H9 (cell line): Measurements from ENCODE around the gene APOL6. TPM values are rescaled to one million over a fixed set of nuclear protein-coding genes. Genes with fewer than 3 reads are reported as not detected.
A peak's percentile ranks its signal among the peaks of the same experiment; 100 is the strongest.

Source experiments
- DNase-seq: peaks from one replicate; pipeline ENCODE4 v3.0.0-alpha.2; 2017
- H2AFZ ChIP-seq: one replicate; pipeline ENCODE4 v1.6.1; 2013; ENCODE audit warnings: mild to moderate bottlenecking, low read length, control low read depth, moderate library complexity
- H2AK5ac ChIP-seq: 2 replicates; pipeline ENCODE4 v1.6.1; 2013; ENCODE audit warnings: low read length, control low read depth, mixed read lengths; ENCODE audit not compliant: insufficient read length
- H2BK120ac ChIP-seq: one replicate; pipeline ENCODE4 v1.6.1; 2013; ENCODE audit warnings: low read depth, mild to moderate bottlenecking, low read length, control low read depth, inconsistent platforms; ENCODE audit not compliant: poor library complexity, severe bottlenecking
- H2BK12ac ChIP-seq: 2 replicates; pipeline ENCODE4 v1.6.1; 2013; ENCODE audit warnings: low read length, control low read depth, mixed read lengths, low read depth; ENCODE audit not compliant: insufficient read length
- H2BK15ac ChIP-seq: 2 replicates; pipeline ENCODE4 v1.6.1; 2013; ENCODE audit warnings: low read depth, low read length, control low read depth
- H2BK20ac ChIP-seq: one replicate; pipeline ENCODE4 v1.6.1; 2013; ENCODE audit warnings: low read depth, mild to moderate bottlenecking, low read length, control low read depth, inconsistent platforms; ENCODE audit not compliant: poor library complexity, severe bottlenecking
- H2BK5ac ChIP-seq: 2 replicates; pipeline ENCODE4 v1.6.1; 2013; ENCODE audit warnings: low read length, control low read depth, mixed read lengths; ENCODE audit not compliant: insufficient read length
- H3K14ac ChIP-seq: 2 replicates; pipeline ENCODE4 v1.6.1; 2013; ENCODE audit warnings: low read length, control low read depth; ENCODE audit not compliant: insufficient read depth
- H3K18ac ChIP-seq: 2 replicates; pipeline ENCODE4 v1.6.1; 2013; ENCODE audit warnings: low read depth, mild to moderate bottlenecking, mixed read lengths, low read length, control low read depth; ENCODE audit not compliant: insufficient read length
- H3K23ac ChIP-seq: 2 replicates; pipeline ENCODE4 v1.6.1; 2013; ENCODE audit warnings: low read length, control low read depth, mixed read lengths, low read depth; ENCODE audit not compliant: insufficient read length
- H3K23me2 ChIP-seq: 2 replicates; pipeline ENCODE4 v1.6.1; 2013; ENCODE audit warnings: low read depth, mild to moderate bottlenecking, mixed read lengths, low read length, control low read depth; ENCODE audit not compliant: insufficient read length, poor library complexity, severe bottlenecking
- H3K27ac ChIP-seq: 2 replicates; pipeline ENCODE4 v1.5.1; 2013; ENCODE audit warnings: low read length, control low read depth, mixed read lengths, low read depth; ENCODE audit not compliant: insufficient read length
- H3K27me3 ChIP-seq: 2 replicates; pipeline ENCODE4 v1.6.1; 2013; ENCODE audit warnings: low read length, control low read depth, inconsistent platforms; ENCODE audit not compliant: insufficient read depth
- H3K4ac ChIP-seq: 2 replicates; pipeline ENCODE4 v1.6.1; 2013; ENCODE audit warnings: low read depth, mild to moderate bottlenecking, control low read depth, inconsistent platforms, low read length, moderate library complexity
- H3K4me1 ChIP-seq: 2 replicates; pipeline ENCODE4 v1.6.1; 2013; ENCODE audit warnings: low read length, control low read depth, inconsistent platforms; ENCODE audit not compliant: insufficient read depth
- H3K4me2 ChIP-seq: 2 replicates; pipeline ENCODE4 v1.6.1; 2013; ENCODE audit warnings: low read length, control low read depth, mixed read lengths; ENCODE audit not compliant: insufficient read length, insufficient read depth
- H3K56ac ChIP-seq: 2 replicates; pipeline ENCODE4 v1.6.1; 2013; ENCODE audit warnings: low read depth, mild to moderate bottlenecking, mixed read lengths, low read length, control low read depth; ENCODE audit not compliant: insufficient read length
- H3K79me1 ChIP-seq: 2 replicates; pipeline ENCODE4 v1.6.1; 2013; ENCODE audit warnings: low read depth, mild to moderate bottlenecking, moderate library complexity, low read length, control low read depth, inconsistent platforms; ENCODE audit not compliant: insufficient read depth, poor library complexity, severe bottlenecking
- H3K79me2 ChIP-seq: 2 replicates; pipeline ENCODE4 v1.6.1; 2013; ENCODE audit warnings: low read length, control low read depth, inconsistent platforms; ENCODE audit not compliant: insufficient read depth
- H3K9ac ChIP-seq: 2 replicates; pipeline ENCODE4 v1.6.1; 2013; ENCODE audit warnings: low read length, control low read depth, mixed read lengths; ENCODE audit not compliant: insufficient read length; ENCODE audit errors: extremely low read depth
- H3K9me3 ChIP-seq: one replicate; pipeline ENCODE4 v1.6.1; 2013; ENCODE audit warnings: low read depth, low read length, inconsistent platforms; ENCODE audit not compliant: control insufficient read depth
- H3T11ph ChIP-seq: one replicate; pipeline ENCODE4 v1.6.1; 2013; ENCODE audit warnings: mild to moderate bottlenecking, low read length, control low read depth, inconsistent platforms
- H4K20me1 ChIP-seq: one replicate; pipeline ENCODE4 v1.6.1; 2013; ENCODE audit not compliant: control insufficient read depth, insufficient read length, insufficient read depth
- H4K5ac ChIP-seq: 2 replicates; pipeline ENCODE4 v1.6.1; 2013; ENCODE audit warnings: low read depth, mild to moderate bottlenecking, mixed read lengths, low read length, control low read depth; ENCODE audit not compliant: insufficient read length
- H4K8ac ChIP-seq: replicated peaks from 2 replicates; pipeline ENCODE4 v1.6.1; 2013; ENCODE audit warnings: low read length, control low read depth, mixed read lengths, low read depth; ENCODE audit not compliant: insufficient read length
- H4K91ac ChIP-seq: 2 replicates; pipeline ENCODE4 v1.6.1; 2013; ENCODE audit warnings: low read depth, mild to moderate bottlenecking, moderate library complexity, mixed read lengths, low read length, control low read depth; ENCODE audit not compliant: insufficient read length
- H3K27ac Mint-ChIP-seq, 3 experiments: 2 replicates in 2 of 3; 3 replicates in 1 of 3; pipeline ENCODE4 v1.8.0; 2020 to 2021; ENCODE audit warnings: mixed read lengths in 3 of 3, mild to moderate bottlenecking in 1 of 3, moderate library complexity in 1 of 3
- H3K27me3 Mint-ChIP-seq: 2 replicates; pipeline ENCODE4 v1.8.0; 2021; ENCODE audit warnings: low read depth, mild to moderate bottlenecking, moderate library complexity, mixed read lengths
- H3K36me3 Mint-ChIP-seq, 3 experiments: 2 replicates in 2 of 3; 3 replicates in 1 of 3; pipeline ENCODE4 v1.8.0; 2020 to 2021; ENCODE audit warnings: low read depth in 3 of 3, mixed read lengths in 3 of 3; ENCODE audit not compliant: insufficient read depth in 1 of 3
- H3K4me1 Mint-ChIP-seq, 2 experiments: 2 replicates each; pipeline ENCODE4 v1.8.0; 2020; ENCODE audit warnings: mixed read lengths in 2 of 2
- H3K4me3 Mint-ChIP-seq, 2 experiments: 2 replicates in 1 of 2; 3 replicates in 1 of 2; pipeline ENCODE4 v1.8.0; 2020 to 2021; ENCODE audit warnings: mild to moderate bottlenecking in 2 of 2, mixed read lengths in 2 of 2, moderate library complexity in 1 of 2
- H3K9me3 Mint-ChIP-seq, 2 experiments: 2 replicates in 1 of 2; 3 replicates in 1 of 2; pipeline ENCODE4 v1.8.0; 2020; ENCODE audit warnings: mild to moderate bottlenecking in 2 of 2, mixed read lengths in 2 of 2, moderate library complexity in 1 of 2
- CTCF ChIP-seq: fragments of 200-600 bp; sonication (generic); conservative IDR thresholded peaks from 3 replicates; pipeline ENCODE4 v1.8.0; 2021; ENCODE audit warnings: antibody characterized with exemption, mild to moderate bottlenecking
- WGBS: extraction: QIAGEN DNeasy Blood & Tissue Kit; methylation state at CpG from one replicate; pipeline ENCODE4 v1.1.7; 2013; ENCODE audit warnings: missing lambda C conversion rate, low lambda C conversion rate, mixed read lengths; ENCODE audit not compliant: insufficient read length; ENCODE audit errors: extremely low coverage; 5-methylcytosine and 5-hydroxymethylcytosine counted together
- total RNA-seq: library from RNA; stranded (reverse); gene quantifications from 2 replicates; pipeline ENCODE4 v1.2.1, GENCODE V29; 2021

APOL6 gene
- total RNA-seq, 1 experiment from 2014 or later = 0.07 TPM

- no peak overlapping the region for H3K4me2 ChIP-seq
- no peaks in the 10 kb centered on the region for H3K9me3 ChIP-seq
- WGBS = no CpG with 5 or more reads among the region's 5 CpGs
- peaks cover 8% of the 10 kb centered on the region for H3K23me2 ChIP-seq
- no peak overlapping the region for H2BK12ac ChIP-seq
- H2BK20ac ChIP-seq = no peak overlapping the region
- peak; percentile 83 for DNase-seq
- no peaks in the 10 kb centered on the region for H3K27me3 ChIP-seq
- no peak overlapping the region for H3K4me3 Mint-ChIP-seq
- peak; percentile 90 for TF ChIP-seq CTCF
- H4K8ac ChIP-seq = no peak overlapping the region
- H2AK5ac ChIP-seq = no peak overlapping the region
- H3K27ac ChIP-seq = no peak overlapping the region
- peaks cover 3 to 8% of the 10 kb centered on the region in 2 experiments; a peak in 3 of 5 replicates for H3K9me3 Mint-ChIP-seq
- no peak overlapping the region for H4K91ac ChIP-seq
- no peak overlapping the region for H3K18ac ChIP-seq
- H3K14ac ChIP-seq = no peak overlapping the region
- no peaks in the 10 kb centered on the region for H3K79me1 ChIP-seq
- no peak overlapping the region for H3K9ac ChIP-seq
- no peak overlapping the region for H2BK5ac ChIP-seq
- no peak overlapping the region for H2AFZ ChIP-seq
- H3K56ac ChIP-seq = no peak overlapping the region
- peaks cover 35 to 38% of the 10 kb centered on the region in 2 experiments for H3K4me1 Mint-ChIP-seq
- H2BK15ac ChIP-seq = no peak overlapping the region
- no peak overlapping the region for H3K23ac ChIP-seq
- H3K36me3 Mint-ChIP-seq = peaks cover 0 to 3% (median 0%) of the 10 kb centered on the region in 3 experiments; a peak in 2 of 7 replicates
- no peak overlapping the region; a peak in 1 of 7 replicates for H3K27ac Mint-ChIP-seq
- H3K4ac ChIP-seq = no peak overlapping the region
- H3K4me1 ChIP-seq = no peaks in the 10 kb centered on the region; the same call in 1 of the 2 replicates
- peaks cover 3% of the 10 kb centered on the region for H3K27me3 Mint-ChIP-seq
- H3T11ph ChIP-seq = no peak overlapping the region
- no peaks in the 10 kb centered on the region for H3K79me2 ChIP-seq
- no peak overlapping the region for H2BK120ac ChIP-seq
- H4K20me1 ChIP-seq = no peaks in the 10 kb centered on the region
- H4K5ac ChIP-seq = no peak overlapping the region
Observed at GRCh38 chr22:35631597-35631996, 16.6 kb upstream of the APOL6 start.
